Frontal cortex (tissue), 1 donor: ENCODE results near the gene RPL10A. TPM values are rescaled to one million over a fixed set of nuclear protein-coding genes. Genes with fewer than 3 reads are reported as not detected.

Experiments used
- small RNA-seq: library from RNA; depleted of rRNA; stranded (forward); fragments of <200 nt; gene quantifications from one replicate; pipeline ENCODE3, GENCODE V24; 2014
- total RNA-seq: library from RNA; depleted of rRNA; stranded (reverse); fragments of >200 nt; gene quantifications from one replicate; pipeline ENCODE4 v1.2.3, GENCODE V29; 2014

Gene RPL10A
- total RNA-seq, 1 donor from 2014 or later: 1,604 TPM

Small RNA genes lying within 50 kb of the gene (small RNA-seq; reads per million reads assigned to genes)
- gene MIR7111: not detected

Other genes starting within 250 kb of the RPL10A start
- 11.0 TPM for gene ZNF76, start 208.7 kb upstream of the RPL10A start, total RNA-seq
- gene DEF6, start 170.6 kb upstream of the RPL10A start, total RNA-seq: 2.4 TPM
- gene PPARD, start 125.8 kb upstream of the RPL10A start, total RNA-seq: 1.6 TPM
- gene FANCE, start 16.1 kb upstream of the RPL10A start, total RNA-seq: 14.3 TPM
- 0.41 TPM for gene TEAD3, start 28.7 kb downstream of the RPL10A start, total RNA-seq
- gene TULP1, start 44.5 kb downstream of the RPL10A start, total RNA-seq: not detected
- gene FKBP5, start 220.5 kb downstream of the RPL10A start, total RNA-seq: 3.3 TPM